KOPT-K1 (cell line): ENCODE data around the gene SPATA31E1.
"Not testable (repeated sequence)": the region's sequence is repeated elsewhere in the genome, so short reads cannot be mapped to it uniquely, and the experiment has no call there.

Source experiments
- H3K27ac ChIP-seq: fragments of 200-600 bp; sonication (generic); 2 replicates; pipeline ENCODE4 v1.5.1; 2016; ENCODE audit warnings: antibody characterized with exemption, mild to moderate bottlenecking, low read depth, low read length; ENCODE audit not compliant: poor library complexity, severe bottlenecking
- H3K36me3 ChIP-seq: fragments of 200-600 bp; sonication (generic); 2 replicates; pipeline ENCODE4 v1.5.1; 2017; ENCODE audit warnings: antibody characterized with exemption, mild to moderate bottlenecking, low read length, moderate library complexity; ENCODE audit not compliant: insufficient read depth
- H3K9me3 ChIP-seq: fragments of 200-600 bp; sonication (generic); 2 replicates; pipeline ENCODE4 v1.5.1; 2017; ENCODE audit warnings: antibody characterized with exemption, low read length, mild to moderate bottlenecking; ENCODE audit not compliant: insufficient read depth, poor library complexity, severe bottlenecking

The SPATA31E1 gene

DNA sequence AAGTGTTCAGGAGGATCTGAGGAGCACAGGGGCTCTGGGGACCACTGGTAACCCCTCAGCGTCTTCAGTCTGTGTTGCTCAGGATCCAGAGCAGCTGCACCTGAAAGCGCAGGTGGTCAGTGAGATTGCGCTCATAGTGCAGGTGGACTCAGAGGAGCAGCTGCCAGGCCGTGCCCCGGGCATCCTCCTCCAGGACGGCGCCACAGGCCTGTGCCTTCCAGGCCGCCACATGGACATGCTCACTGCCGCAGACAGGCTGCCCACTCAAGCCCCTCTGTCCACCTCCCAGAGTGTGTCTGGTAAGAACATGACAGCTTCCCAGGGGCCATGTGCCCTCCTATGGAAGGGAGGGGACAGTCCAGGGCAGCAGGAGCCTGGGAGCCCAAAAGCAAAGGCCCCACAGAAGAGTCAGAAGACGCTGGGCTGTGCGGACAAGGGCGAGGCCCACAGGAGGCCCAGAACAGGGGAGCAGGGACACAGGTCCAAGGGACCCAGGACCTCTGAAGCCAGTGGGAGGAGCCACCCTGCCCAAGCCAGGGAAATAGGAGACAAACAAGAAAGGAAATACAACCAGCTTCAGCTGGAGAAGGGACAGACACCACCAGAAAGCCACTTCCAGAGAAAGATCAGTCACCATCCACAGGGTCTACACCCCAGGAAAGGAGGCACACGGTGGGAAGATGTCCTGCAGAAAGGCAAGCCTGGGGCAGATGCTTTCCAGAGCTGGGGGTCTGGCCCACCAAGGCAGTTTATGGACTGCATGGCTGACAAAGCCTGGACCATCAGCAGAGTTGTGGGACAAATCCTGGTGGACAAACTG, 5.2 kb downstream of the SPATA31E1 start:
- no peak overlapping the region for H3K27ac ChIP-seq
- H3K9me3 ChIP-seq: no peaks in the 10 kb centered on the region
- no peaks in the 10 kb centered on the region for H3K36me3 ChIP-seq

DNA sequence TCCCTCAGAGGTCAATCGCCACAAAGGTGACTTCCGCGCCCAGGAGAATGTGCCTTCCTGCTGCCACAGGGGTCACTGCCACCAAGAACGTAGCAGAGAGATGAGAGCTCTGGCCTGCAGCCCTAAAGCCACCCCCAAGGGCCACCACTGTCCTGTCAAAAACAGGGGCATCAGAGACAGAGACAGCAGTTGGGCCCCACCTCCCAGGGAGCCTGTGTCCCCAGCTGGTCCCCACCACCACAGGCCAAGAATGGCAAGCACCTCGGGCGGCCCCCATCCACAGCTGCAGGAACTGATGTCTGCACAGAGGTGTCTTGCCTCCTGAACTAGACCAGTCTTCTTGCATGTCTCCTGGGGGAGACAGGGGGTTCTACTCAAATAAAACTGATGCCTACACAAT, 5.8 kb downstream of the SPATA31E1 start:
- Histone ChIP-seq H3K27ac (no peak overlapping the region), H3K9me3 (no peaks in the 10 kb centered on the region), H3K36me3 (no peaks in the 10 kb centered on the region)

DNA sequence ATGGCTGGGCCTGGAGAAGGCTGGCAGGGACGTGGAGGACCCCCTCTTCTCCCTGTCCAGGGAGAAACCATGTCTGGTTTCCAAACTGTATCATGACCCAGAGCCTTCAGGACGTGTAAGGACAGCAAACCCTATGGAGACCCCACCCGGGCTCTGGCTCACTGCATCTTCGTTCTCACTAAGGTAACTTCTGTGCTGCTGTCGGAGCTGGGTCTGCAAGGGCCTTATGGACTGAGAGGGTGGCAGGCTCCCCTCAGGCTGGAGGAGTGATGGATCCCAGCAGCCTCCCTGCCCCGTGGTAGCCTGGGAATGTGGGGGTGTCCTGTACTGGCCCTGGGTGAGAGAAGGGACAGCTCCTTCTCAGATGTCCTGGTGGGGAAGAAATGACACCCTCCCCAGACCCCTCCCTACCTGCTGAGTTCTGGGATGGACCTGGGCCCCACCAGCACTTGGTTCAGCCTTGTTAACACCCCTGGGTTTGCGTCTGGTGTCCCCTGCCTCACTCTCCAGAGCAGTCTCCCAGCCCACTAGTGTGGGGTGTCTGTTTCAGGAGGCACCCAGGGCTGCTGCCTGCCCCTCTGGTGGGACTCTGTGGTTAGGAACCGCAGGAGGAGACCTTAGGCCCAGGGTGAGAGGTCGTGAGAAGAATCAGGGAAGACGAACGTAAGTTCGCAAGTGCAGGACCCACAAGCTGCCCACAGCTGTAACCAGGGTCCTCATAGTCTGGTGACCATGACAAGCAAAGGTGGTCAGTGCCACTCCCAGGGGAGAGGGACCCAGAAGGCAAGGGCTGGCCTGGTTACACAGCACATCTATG, 6.6 kb downstream of the SPATA31E1 start:
- H3K27ac ChIP-seq: no peak overlapping the region
- H3K9me3 ChIP-seq: no peaks in the 10 kb centered on the region
- H3K36me3 ChIP-seq: no peaks in the 10 kb centered on the region

DNA sequence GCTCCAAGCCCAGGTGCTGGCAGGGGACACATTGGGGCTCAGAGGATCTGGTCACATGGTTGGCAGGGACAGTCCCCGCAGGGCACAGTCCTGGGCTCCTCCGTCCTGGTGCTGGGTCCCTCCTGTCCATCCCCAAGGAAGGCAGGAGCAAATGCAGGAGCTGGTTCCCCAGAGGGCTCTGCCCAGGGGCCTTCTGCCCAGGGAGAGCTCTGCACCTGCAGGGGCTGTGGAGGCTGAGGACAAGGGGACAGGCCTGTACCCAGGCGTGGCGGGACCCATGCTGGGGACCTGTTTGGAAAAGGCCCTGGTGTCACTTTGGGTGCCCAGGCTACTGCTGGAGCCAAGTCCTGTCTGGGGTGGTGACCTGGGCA, 7.2 kb downstream of the SPATA31E1 start:
- no peaks in the 10 kb centered on the region for H3K36me3 ChIP-seq

DNA sequence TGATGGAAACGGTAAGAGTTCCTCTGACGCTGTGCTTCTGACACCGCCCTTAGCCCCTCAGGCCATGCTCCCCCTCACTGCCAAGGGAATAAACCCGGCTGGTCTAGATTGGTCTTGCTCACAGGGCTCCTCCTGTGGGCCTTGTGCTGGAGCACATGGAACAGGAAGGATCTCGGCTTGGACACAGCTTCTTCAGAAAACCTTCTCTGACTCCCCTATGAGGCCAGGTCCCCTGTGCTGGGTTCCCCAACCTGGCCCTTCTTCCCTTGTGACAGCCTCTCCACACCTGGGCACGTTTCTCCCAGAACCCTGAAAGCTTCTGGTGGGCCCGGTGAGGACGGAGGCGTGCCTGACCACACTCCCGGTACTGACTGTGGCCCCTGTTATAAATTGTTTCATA, 8.2 kb downstream of the SPATA31E1 start:
- H3K36me3 ChIP-seq: no peaks in the 10 kb centered on the region

More for the DNA sequence above, 7.2 kb downstream of the SPATA31E1 start:
- no peak overlapping the region for H3K27ac ChIP-seq
- no peaks in the 10 kb centered on the region for H3K9me3 ChIP-seq

DNA sequence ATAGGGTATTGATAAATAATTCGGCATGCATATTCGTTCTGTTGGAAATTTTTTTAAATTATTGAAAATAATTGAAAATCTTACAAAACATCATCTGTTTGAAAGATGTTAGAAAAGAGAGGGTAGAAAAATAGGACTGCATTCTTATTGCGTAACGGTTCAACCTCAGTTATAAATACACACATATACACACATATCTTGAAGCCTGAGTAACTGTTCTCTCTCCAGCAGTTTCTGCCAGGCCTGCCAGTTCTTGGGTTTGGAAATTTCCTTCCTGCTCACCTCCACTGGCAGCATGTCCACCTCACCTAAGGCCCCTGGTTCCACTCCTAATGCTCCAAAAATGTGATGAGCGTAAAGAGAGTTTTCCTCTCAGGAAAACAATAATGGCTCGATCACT, 9.1 kb downstream of the SPATA31E1 start:
- Histone ChIP-seq H3K9me3 (no peaks in the 10 kb centered on the region), H3K27ac (no peak overlapping the region), H3K36me3 (no peaks in the 10 kb centered on the region)

More for the DNA sequence above, 8.2 kb downstream of the SPATA31E1 start:
- Histone ChIP-seq H3K27ac (no peak overlapping the region), H3K9me3 (no peaks in the 10 kb centered on the region)

DNA sequence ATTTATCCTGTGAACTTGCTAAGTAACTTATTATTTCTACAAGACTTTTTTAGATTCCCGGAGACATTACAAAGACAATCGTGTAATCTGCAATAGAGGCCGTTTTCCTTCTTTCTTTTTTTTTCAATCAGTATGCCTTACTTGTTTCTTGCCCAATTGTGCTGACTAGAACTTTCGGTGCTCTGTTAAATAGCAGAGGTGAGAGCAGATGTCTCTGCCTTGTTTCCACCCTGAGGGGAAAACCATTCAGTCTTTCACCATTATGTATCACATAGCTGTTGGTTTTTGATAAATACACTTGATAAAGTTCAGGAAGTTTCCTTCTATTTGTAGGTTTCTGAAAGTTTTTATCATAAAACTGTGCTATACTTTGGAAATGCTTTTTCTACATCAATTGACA, 10.3 kb downstream of the SPATA31E1 start:
- no peaks in the 10 kb centered on the region for H3K9me3 ChIP-seq
- H3K27ac ChIP-seq: no peak overlapping the region
- no peaks in the 10 kb centered on the region for H3K36me3 ChIP-seq

DNA sequence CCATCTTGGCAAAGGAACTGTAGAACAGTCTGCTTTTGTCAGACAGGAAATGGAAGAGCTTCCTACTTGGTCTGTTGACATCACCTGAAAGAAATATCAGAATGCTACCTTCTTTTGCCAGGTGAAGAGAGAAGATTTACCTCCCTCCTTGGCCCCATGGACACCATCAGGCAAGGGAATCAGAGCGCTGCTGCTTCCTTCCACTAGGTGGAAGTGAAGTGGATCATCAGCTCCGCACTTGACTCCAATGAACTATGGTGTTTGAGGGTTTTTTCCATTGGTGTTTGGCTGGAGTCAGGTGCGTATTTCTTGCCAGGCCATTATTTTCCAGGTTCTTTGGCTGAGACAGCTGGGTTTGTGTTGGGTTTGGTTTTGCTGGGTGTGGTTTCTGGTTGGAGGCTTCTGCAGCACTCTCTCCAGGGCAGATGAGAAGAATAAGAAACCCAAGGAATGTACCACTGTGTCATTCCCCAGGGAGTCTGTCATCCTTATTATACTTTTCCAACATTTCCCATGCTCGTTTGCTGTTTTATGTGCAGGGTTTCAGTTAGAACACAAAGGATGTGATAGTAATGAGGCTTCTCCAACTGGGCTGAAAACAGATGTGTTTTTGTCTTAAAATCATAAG, 12.4 kb downstream of the SPATA31E1 start:
- H3K36me3 ChIP-seq: no peaks in the 10 kb centered on the region
- H3K27ac ChIP-seq: no peak overlapping the region
- no peaks in the 10 kb centered on the region for H3K9me3 ChIP-seq

DNA sequence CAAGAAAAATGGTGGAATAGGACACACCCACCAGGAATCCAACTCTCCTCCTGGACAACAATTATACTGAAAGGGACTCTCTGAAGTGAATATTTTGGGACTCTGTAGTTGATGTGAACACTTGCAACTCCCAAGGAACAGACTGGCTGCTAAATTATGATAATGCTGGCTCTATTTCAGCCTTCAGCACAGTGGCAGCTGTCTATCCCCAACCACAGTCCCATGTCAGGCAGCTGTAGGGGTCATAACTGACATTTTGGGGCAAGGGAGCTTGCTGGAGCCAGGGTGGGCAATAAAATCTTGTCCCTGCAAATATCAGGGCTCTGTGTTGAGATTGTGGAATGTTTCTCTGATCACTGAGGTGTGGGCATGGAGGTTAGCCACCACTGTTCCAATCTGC, 14.2 kb downstream of the SPATA31E1 start:
- no peaks in the 10 kb centered on the region for H3K9me3 ChIP-seq
- no peak overlapping the region for H3K27ac ChIP-seq
- no peaks in the 10 kb centered on the region for H3K36me3 ChIP-seq

DNA sequence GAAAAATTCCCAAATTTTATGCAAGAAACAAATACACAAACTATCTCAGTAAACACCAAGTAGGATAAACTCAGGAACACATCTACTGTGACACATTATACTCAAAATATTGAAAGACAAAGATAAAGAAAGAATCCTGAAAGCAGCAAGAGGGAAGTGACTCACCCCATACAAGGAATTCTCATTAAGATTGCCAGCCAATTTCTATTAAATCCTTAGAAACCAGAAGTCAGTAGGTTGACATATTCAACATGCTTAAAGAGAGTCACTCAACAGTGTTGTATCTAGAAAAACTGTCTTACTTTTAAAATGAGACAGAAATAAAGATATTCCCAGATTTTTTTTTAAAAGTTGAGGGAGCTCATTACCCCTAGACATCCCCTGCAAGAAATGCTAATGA, 15.5 kb downstream of the SPATA31E1 start:
- H3K9me3 ChIP-seq: no peaks in the 10 kb centered on the region
- no peak overlapping the region for H3K27ac ChIP-seq
- H3K36me3 ChIP-seq: no peaks in the 10 kb centered on the region

DNA sequence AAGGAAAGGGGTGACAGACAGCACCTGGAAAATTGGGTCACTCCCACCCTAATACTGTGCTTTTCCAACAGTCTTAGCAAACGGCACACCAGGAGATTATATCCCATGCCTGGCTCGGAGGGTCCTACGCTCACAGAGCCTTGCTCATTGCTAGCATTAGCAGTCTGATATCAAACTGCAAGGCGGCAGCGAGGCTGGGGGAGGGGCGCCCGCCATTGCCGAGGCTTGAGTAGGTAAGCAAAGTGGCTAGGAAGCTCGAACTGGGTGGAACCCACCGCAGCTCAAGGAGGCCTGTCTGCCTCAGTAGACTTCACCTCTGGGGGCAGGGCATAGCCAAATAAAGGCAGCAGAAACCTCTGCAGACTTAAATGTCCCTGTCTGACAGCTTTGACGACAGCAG, 19.7 kb downstream of the SPATA31E1 start:
- H3K9me3 ChIP-seq, H3K36me3 ChIP-seq, H3K27ac ChIP-seq: not testable (repeated sequence)

DNA sequence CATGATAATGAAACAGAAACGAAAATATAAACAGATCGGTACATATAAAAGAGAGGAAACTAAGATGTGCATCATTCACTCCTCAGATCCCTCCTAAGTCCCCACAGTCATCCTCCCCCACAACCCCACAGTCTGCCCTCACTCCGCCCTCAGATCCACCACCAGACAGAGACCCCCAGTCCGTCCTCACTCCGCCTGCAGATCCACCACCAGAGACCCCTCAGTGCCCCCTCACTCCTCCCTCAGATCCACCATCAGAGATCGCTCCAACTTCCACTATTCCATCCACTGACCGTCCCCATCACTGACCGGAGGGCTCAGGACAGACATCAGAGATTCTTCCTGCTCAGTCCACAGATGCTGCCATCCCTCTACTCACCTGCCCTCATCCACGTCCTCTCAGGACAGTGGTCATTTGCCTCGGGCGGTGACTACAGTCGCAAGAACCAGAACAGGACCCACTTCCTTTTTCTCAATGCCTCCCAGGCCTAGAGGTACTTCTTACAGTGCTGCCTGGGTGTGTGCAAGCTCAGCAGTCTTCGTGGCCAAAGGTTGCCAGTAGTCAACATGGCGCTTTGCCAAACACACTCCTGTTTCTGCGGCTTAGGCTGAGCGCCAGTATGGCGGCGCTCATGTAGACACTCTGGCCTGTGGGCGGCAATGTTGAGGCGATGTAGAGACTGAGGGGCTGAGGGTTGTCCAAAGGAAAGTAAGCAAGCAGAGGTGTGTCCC, 26.8 kb downstream of the SPATA31E1 start:
- Histone ChIP-seq H3K36me3 (no peaks in the 10 kb centered on the region), H3K9me3 (no peaks in the 10 kb centered on the region)

DNA sequence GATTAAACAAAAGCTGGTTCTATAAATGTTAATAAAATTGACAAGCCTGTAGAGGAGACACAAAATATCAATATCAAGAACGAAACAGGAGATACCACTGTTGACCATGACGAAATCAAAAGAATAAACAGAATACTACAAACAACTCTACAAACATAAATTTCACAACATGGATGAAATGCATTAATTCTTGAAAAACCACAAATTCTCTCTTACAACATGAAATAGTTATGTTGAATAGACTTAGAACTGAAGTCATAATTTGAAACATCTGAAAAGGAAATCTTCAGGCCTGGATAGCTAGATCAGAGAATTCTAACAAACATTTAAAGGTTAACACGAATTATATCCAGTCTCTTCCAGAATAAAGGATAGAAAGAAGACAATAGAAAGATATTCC, 28.1 kb downstream of the SPATA31E1 start:
- Histone ChIP-seq H3K27ac (no peak overlapping the region), H3K36me3 (no peaks in the 10 kb centered on the region), H3K9me3 (no peaks in the 10 kb centered on the region)

More for the DNA sequence above, 26.8 kb downstream of the SPATA31E1 start:
- no peak overlapping the region for H3K27ac ChIP-seq

DNA sequence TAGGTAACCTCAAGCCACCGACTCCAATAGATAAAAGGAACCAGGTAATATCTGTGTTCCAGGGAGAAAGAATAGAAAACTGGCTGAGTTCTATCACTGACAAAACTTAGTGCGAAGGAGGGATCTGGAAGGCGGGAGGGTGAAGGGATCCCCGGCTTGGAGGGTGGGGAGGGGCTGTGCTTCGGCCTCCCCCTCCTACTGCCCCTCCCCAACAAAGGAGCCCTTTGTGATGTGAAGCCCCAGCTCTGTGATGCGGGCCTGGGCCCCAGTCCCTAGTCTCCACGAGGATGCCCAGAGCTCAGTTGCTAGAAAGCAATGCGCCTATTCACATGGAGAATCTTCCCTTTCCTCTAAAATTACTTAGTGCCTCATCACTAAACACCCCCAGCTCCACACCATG, 35.0 kb downstream of the SPATA31E1 start, which contains the start of gene SPATA31C1:
TSS of gene SPATA31C1 (plus strand) at position 301 of the 400 bp plus-strand sequence.
- not testable (repeated sequence) for H3K9me3 ChIP-seq, H3K27ac ChIP-seq, H3K36me3 ChIP-seq

DNA sequence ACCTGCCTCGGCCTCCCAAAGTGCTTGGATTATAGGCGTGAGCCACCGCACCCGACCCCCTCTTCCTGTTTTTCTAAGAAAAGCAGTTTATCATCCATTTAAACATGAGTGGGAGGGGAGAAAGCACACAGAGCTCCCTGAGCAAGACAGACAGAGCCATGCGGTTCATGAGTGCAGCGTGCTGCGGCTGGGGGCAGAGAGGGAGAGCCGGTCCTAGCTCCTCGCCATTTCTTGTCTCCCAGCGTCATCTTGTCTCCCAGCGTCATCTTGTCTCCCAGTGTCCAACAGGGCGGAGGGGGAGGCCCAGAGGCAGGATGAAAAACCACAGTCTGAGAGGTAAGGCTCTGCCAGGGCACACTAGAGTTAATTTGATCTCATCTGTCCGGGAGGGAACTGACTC, 36.3 kb downstream of the SPATA31E1 start:
- not testable (repeated sequence) for H3K9me3 ChIP-seq, H3K27ac ChIP-seq, H3K36me3 ChIP-seq
